Progenitor cell of endocrine pancreas (in vitro differentiated cells): Measurements from ENCODE around the gene CACNG1. TPM values are rescaled to one million over a fixed set of nuclear protein-coding genes. Genes with fewer than 3 reads are reported as not detected.

ENCODE experiments used
- DNase-seq: peaks from one replicate; pipeline ENCODE4 v3.0.0; 2021; ENCODE audit warnings: low spot score; ENCODE audit not compliant: unreplicated experiment
- H3K27ac Mint-ChIP-seq: 2 replicates; pipeline ENCODE4 v1.8.0; 2021; ENCODE audit warnings: mild to moderate bottlenecking, moderate library complexity, mixed read lengths
- H3K27me3 Mint-ChIP-seq: 2 replicates; pipeline ENCODE4 v1.8.0; 2021; ENCODE audit warnings: mixed read lengths
- H3K36me3 Mint-ChIP-seq: 2 replicates; pipeline ENCODE4 v1.8.0; 2022; ENCODE audit warnings: mixed read lengths; ENCODE audit not compliant: insufficient read depth
- H3K4me1 Mint-ChIP-seq: 2 replicates; pipeline ENCODE4 v1.8.0; 2021; ENCODE audit warnings: low read depth, mixed read lengths
- H3K4me3 Mint-ChIP-seq: 2 replicates; pipeline ENCODE4 v1.8.0; 2021; ENCODE audit warnings: low read depth, mild to moderate bottlenecking, moderate library complexity, mixed read lengths
- H3K9me3 Mint-ChIP-seq: 2 replicates; pipeline ENCODE4 v1.8.0; 2021; ENCODE audit warnings: low read depth, mixed read lengths
- total RNA-seq: library from RNA; stranded (reverse); gene quantifications from 2 replicates; pipeline ENCODE4 v1.2.1, GENCODE V29; 2021
- TF ChIP-seq, protein P1 (sequence below): fragments of 200-600 bp; sonication (generic); IDR thresholded peaks from one replicate; pipeline ENCODE4 v1.5.0; 2021; ENCODE audit warnings: antibody characterized with exemption, mild to moderate bottlenecking; ENCODE audit not compliant: unreplicated experiment

The CACNG1 gene
- total RNA-seq, 1 donor from 2014 or later, result 0.22 TPM

DNA sequence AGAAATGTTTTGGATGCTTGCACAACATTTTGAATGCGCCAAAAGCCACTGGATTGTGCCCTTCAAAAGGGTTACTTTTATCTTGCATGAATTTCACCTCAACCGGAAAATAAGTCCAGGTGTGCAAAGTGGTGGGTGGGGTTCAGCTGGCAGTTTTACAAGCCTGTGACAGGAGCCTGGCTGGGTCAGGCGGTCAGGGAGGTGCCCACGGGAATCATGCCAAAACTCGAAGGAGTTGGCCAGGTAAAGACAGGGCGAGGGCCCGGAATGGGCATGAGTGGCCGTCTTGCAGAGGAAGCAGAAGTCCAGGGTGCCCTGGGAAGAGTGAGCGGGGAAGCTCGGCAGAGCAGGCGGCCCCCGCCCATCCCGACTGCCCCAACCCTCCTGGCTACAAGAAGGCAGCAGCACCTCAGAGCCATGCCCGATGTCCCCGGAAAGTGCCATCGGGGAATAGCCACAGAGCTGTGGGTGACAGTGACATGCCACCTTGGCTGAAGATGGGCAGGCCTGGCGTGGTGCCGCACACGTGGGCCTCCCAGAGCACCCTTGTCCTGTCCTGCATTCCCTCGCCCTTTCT is 19.1 kb upstream of the CACNG1 start:
- TF ChIP-seq, protein P1, sequence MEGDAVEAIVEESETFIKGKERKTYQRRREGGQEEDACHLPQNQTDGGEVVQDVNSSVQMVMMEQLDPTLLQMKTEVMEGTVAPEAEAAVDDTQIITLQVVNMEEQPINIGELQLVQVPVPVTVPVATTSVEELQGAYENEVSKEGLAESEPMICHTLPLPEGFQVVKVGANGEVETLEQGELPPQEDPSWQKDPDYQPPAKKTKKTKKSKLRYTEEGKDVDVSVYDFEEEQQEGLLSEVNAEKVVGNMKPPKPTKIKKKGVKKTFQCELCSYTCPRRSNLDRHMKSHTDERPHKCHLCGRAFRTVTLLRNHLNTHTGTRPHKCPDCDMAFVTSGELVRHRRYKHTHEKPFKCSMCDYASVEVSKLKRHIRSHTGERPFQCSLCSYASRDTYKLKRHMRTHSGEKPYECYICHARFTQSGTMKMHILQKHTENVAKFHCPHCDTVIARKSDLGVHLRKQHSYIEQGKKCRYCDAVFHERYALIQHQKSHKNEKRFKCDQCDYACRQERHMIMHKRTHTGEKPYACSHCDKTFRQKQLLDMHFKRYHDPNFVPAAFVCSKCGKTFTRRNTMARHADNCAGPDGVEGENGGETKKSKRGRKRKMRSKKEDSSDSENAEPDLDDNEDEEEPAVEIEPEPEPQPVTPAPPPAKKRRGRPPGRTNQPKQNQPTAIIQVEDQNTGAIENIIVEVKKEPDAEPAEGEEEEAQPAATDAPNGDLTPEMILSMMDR, result no peak
- no peak for DNase-seq
- Mint-ChIP-seq H3K4me1 (no peaks in the 10 kb centered on the region), H3K27me3 (no peaks in the 10 kb centered on the region), H3K27ac (no peak overlapping the region), H3K9me3 (no peaks in the 10 kb centered on the region), H3K36me3 (no peaks in the 10 kb centered on the region), H3K4me3 (no peak overlapping the region)

DNA sequence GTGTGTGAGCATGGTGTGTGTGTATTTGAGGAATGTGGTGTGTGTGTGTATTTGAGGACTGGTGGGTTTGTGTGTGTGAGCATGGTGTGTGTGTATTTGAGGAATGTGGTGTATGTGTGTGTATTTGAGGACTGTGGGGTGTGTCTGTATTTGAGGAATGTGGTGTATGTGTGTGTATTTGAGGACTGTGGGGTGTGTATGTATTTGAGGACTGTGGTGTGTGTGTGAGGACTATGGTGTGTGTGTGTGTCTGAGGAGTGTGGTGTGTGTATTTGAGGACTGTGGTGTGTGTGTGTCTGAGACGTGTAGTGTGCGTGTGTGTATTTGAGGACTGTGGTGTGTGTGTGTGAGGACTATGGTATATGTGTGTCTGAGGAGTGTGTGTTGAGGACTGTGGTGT is 18.0 kb upstream of the CACNG1 start:
- H3K4me3 Mint-ChIP-seq, result no peak overlapping the region
- H3K36me3 Mint-ChIP-seq, result no peaks in the 10 kb centered on the region
- TF ChIP-seq, protein P1, result no peak
- no peak overlapping the region for H3K27ac Mint-ChIP-seq
- H3K4me1 Mint-ChIP-seq, result no peaks in the 10 kb centered on the region
- no peaks in the 10 kb centered on the region for H3K9me3 Mint-ChIP-seq
- no peaks in the 10 kb centered on the region for H3K27me3 Mint-ChIP-seq
- DNase-seq, result no peak

DNA sequence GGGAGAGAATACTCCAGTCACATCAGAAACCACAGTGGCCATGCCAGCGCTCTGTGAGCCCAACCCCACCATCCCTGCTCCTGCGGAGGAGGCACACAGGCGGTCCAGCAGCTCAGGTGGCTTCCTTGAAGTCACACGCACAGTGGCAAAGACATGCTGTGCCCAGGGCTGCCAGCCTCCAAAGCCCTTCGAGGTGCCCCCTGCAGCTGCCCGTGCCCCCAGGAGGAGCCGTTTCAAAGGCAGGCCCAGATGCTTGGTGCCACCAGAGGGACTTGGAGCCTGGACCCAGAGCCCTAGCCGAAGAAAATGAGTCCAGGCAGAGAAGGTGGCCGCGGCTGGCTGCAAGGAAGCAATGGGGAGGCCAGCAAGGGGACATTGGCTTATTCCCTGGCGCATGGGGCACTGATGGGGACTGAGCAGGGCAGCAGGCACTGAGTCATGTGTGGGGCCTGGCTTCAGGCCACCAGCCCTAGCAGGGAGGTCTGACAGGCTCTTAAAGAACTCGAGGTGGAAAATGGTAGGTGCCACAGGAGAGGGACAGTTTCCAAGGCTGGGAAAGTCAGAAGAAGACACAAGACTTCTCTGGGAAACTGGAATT is 17.2 kb upstream of the CACNG1 start:
- Mint-ChIP-seq H3K36me3 (no peaks in the 10 kb centered on the region), H3K4me3 (no peak overlapping the region), H3K4me1 (no peaks in the 10 kb centered on the region), H3K27ac (no peak overlapping the region), H3K9me3 (no peaks in the 10 kb centered on the region), H3K27me3 (no peaks in the 10 kb centered on the region)
- TF ChIP-seq, protein P1, result no peak
- no peak for DNase-seq

DNA sequence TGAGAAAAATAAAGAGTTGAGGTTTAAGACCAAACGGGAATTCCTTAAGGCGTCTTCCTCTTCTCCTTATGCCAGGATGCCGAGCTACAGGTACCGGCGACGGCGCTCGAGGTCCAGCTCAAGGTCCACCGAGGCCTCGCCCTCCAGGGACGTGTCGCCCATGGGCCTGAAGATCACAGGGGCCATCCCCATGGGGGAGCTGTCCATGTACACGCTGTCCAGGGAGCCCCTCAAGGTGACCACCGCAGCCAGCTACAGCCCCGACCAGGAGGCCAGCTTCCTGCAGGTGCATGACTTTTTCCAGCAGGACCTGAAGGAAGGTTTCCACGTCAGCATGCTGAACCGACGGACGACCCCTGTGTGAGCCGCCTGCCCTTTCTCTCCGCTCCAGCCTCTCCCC is 13.7 kb upstream of the CACNG1 start:
- Mint-ChIP-seq H3K4me1 (no peaks in the 10 kb centered on the region), H3K9me3 (peaks cover 3% of the 10 kb centered on the region), H3K4me3 (no peak overlapping the region), H3K36me3 (no peaks in the 10 kb centered on the region), H3K27ac (no peak overlapping the region), H3K27me3 (peaks cover 4% of the 10 kb centered on the region)
- TF ChIP-seq, protein P1, result no peak
- DNase-seq, result no peak

DNA sequence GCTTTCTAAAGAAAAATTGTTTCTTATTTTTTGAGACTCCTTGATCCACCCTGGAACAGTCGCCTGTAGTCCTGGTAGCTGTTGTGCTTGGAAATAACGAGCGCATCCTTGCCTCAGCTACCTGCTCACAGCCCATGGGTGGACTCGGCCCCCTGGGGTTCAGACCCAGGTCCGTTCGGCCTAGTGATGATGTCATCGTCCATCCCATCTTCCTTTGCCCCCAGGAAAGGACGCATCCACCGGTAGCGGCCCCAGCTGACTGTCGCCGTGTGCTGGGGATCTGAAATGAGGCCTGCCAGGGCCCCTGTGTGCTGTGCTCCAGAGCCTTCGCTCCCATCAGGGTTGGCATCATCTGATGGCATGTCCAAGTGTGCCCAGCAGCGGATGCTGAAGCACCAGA is 12.0 kb upstream of the CACNG1 start:
- H3K36me3 Mint-ChIP-seq, result no peaks in the 10 kb centered on the region
- H3K27me3 Mint-ChIP-seq, result peaks cover 7% of the 10 kb centered on the region
- no peak for DNase-seq
- no peak overlapping the region for H3K4me3 Mint-ChIP-seq
- H3K9me3 Mint-ChIP-seq, result peaks cover 5% of the 10 kb centered on the region
- TF ChIP-seq, protein P1, result no peak
- no peaks in the 10 kb centered on the region for H3K4me1 Mint-ChIP-seq
- H3K27ac Mint-ChIP-seq, result no peak overlapping the region
